ENCODE measurements around the gene RPTOR.

The RPTOR gene

DNA sequence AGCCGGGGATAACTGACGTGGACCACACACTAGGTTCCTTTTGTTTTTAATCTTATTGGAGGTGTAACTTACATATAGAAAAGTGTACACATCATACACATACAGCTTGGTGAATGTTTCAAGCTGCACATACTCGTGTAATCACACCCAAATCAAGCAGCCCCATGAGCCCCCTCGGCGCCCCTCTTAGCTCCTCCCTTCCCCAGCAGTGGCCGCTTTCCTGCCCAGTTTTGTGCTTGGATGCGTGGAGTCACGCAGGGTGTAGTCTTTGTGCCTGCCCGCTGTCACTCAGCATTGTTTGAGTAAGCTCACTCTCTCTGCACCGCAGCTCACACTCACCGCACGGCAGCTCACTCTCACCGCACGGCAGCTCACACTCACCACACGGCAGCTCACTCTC is 295.3 kb downstream of the RPTOR start:
- TF ChIP-seq, protein P1, sequence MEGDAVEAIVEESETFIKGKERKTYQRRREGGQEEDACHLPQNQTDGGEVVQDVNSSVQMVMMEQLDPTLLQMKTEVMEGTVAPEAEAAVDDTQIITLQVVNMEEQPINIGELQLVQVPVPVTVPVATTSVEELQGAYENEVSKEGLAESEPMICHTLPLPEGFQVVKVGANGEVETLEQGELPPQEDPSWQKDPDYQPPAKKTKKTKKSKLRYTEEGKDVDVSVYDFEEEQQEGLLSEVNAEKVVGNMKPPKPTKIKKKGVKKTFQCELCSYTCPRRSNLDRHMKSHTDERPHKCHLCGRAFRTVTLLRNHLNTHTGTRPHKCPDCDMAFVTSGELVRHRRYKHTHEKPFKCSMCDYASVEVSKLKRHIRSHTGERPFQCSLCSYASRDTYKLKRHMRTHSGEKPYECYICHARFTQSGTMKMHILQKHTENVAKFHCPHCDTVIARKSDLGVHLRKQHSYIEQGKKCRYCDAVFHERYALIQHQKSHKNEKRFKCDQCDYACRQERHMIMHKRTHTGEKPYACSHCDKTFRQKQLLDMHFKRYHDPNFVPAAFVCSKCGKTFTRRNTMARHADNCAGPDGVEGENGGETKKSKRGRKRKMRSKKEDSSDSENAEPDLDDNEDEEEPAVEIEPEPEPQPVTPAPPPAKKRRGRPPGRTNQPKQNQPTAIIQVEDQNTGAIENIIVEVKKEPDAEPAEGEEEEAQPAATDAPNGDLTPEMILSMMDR (IDR thresholded peaks at IDR 0.05; ENCODE audit: borderline replicate concordance, control extremely low read depth, extremely low read depth, insufficient read depth, missing control alignments): no peak
- no peak for DNase-seq (ENCODE audit: low spot score)
- in situ Hi-C loops (cut with MboI; ENCODE audit: low sequenced_read_pairs, unreplicated experiment): no loop called here

DNA sequence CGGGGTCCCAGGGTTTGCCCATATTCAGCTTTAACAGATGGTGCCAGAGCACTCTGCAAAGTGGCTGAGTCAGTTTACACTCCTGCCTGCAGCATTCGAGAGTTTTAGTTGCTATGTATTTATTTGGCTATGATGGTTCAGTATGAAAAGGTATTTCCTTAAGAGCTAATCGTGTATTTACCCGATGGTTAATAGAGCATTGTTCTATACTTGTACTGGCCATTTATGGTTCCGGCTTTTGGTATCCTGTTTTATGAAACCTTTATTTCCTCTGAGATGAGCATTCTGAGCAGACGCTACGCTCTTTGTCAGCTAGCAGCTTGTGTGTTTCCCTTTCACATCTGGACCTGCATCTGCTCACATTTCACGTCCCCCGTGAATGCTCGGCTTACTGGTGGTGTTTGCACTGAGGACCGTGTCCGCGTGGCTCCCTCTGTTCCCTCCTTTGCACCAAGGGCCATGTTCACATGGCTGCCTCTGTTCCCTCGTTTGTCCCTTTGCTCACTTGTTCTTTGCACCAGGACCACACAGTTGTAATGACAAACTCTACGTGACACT is 297.9 kb downstream of the RPTOR start:
- TF ChIP-seq, protein P1 (IDR thresholded peaks at IDR 0.05; ENCODE audit: borderline replicate concordance, control extremely low read depth, extremely low read depth, insufficient read depth, missing control alignments): no peak
- DNase-seq (ENCODE audit: low spot score): no peak
- in situ Hi-C loops (cut with MboI; ENCODE audit: low sequenced_read_pairs, unreplicated experiment): no loop called here

DNA sequence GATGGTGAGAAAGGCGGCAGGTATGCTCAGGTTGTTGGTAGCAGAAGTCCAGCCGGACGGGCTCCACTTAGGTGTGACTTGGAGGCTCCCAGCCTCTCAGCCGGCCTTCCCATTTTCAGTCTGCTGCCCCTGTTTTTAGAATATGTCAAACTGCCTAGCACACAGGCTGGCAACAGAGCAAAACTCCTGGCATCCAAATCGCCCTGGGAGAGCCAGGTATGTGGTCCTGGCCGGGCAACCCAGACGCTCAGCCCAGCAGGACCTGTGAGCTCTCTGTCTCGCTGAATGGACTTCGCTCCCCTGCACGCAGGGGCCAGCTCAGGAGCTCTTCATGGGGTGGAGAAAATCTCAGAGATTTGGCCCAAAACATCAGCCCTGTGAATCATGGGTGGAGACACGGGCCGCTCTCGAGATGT is 299.1 kb downstream of the RPTOR start:
- TF ChIP-seq, protein P1 (IDR thresholded peaks at IDR 0.05; ENCODE audit: borderline replicate concordance, control extremely low read depth, extremely low read depth, insufficient read depth, missing control alignments): no peak
- no peak for DNase-seq (ENCODE audit: low spot score)
- in situ Hi-C loops (cut with MboI; ENCODE audit: low sequenced_read_pairs, unreplicated experiment): no loop called here

DNA sequence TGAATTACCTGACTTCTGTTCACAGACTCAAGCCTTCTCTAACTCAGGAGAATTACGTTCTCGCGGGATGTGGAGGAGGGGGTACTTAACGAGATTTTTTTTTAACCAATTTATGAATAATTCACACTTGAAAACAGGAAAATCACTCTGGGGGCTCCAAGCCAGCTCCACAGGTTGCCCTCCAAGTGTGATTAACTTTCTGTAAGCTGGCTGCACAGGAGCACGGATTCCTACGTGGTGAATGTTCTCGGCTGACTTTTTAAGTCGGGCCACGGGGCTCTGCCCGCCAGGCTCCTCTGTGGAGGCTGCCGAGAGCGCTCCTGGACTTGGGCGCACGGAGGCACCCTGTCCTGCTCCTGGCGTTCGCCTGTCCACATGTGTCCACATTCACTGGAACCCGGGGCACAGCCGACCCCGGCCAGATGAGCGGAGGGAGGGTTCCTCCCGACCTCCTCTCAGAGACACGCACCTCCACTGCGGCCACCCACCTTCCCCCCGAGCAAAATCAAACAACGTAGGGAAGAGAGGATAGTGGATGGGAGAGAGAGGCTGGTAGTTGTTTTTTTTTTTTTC is 299.9 kb downstream of the RPTOR start:
- in situ Hi-C loops (cut with MboI; ENCODE audit: low sequenced_read_pairs, unreplicated experiment): no loop called here
- no peak for DNase-seq (ENCODE audit: low spot score)

DNA sequence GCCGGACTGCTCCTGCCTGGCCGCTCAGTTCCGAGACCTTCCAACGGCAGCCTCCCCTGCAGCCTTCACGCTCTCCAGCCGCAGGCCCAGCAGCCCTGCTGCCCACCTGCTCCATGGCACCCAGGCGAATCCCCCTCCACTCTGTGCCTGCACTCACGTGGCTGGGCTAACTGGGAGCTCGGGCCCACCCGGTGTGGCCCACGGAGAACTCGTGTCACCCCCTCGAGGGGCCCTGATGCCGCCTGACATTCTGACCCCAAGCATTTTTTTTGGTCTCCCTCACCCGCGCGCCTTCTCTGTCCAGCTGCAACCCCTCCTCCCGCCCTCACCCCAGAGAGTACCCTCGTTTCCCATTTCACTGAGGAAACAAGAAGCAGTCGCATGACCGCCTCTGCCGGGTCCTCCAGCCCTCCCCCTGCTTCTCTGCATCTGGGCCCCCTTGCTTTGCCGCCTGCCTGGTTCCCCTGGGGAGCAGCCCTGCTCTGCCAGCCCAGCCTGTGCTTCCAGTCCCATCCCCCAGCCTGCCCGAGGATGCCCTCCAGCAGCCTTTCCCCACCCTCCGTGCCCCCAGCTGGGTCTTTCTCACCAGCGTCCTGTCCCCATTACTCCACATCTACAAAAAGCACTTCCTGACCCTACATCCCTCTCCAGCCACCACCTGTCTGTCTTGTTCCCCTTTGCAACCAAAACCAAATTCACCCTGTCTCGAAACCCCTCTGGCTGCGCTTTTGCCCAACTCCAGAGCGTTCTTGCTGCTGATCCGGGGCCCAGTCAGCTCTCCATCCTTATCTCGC is 300.6 kb downstream of the RPTOR start:
- TF ChIP-seq, protein P1 (IDR thresholded peaks at IDR 0.05; ENCODE audit: borderline replicate concordance, control extremely low read depth, extremely low read depth, insufficient read depth, missing control alignments): no peak
- no peak for DNase-seq (ENCODE audit: low spot score)
- in situ Hi-C loops (cut with MboI; ENCODE audit: low sequenced_read_pairs, unreplicated experiment): no loop called here

More for the DNA sequence above, 299.9 kb downstream of the RPTOR start:
- TF ChIP-seq, protein P1 (IDR thresholded peaks at IDR 0.05; ENCODE audit: borderline replicate concordance, control extremely low read depth, extremely low read depth, insufficient read depth, missing control alignments): no peak

DNA sequence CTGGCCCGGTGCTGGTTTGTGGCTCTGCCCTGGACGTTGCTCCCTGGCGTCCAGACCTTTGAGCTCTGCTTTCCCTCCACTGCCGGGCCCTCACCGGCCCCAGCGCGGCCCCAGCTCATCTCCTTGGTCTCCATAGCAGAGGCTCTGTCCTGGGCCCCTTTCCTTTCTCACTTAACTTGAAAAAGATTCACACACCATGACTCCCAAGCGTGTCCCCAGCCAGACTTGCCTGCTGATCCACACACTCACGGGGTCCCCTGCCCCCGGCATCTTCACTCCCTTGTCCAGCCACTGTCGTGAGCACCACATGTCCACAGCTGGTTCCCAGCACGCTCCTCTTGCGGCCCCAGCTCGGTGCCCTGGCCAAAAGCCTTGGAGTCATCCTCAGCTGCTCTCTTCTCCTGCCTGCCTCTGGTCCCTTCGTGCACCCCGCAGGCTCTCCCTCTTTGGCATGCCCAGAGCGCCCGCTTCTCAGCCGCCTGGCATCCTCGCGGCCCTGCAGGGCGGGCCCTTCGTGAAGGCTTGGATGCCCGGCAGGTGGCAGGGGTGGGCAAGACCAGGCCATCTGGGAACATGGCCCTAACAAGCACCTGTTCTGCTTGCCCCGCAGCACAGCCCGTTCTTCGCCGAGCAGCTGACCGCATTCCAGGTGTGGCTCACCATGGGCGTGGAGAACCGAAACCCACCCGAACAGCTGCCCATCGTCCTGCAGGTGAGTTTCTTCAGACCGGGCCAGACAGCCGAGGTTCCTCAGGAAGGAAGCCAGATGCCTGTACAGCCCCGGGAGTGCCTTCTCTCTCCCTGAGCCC is 301.4 kb downstream of the RPTOR start:
- in situ Hi-C loops (cut with MboI; ENCODE audit: low sequenced_read_pairs, unreplicated experiment): no loop called here
- no peak for DNase-seq (ENCODE audit: low spot score)
- TF ChIP-seq, protein P1 (IDR thresholded peaks at IDR 0.05; ENCODE audit: borderline replicate concordance, control extremely low read depth, extremely low read depth, insufficient read depth, missing control alignments): no peak

All from GM13976 (cell line).